Stomach (tissue), 9 donors: Measurements from ENCODE around the gene TRANK1. TPM values are rescaled to one million over a fixed set of nuclear protein-coding genes. Genes with fewer than 3 reads are reported as not detected.
A peak's percentile ranks its signal among the peaks of the same experiment; 100 is the strongest.

Experiments used
- DNase-seq, 2 donors: peaks; one replicate each; pipeline versions ENCODE4 v3.0.0 to v3.0.0-alpha.2; 2013 to 2019
- H3K27ac ChIP-seq, 5 donors: fragments of 200-600 bp in 4 of 5; sonication (generic) in 4 of 5; one replicate each; pipeline ENCODE4 v1.5.1; 2013 to 2019; ENCODE audit warnings: mild to moderate bottlenecking in 1 of 5, moderate library complexity in 1 of 5
- H3K27me3 ChIP-seq, 3 donors: fragments of 200-600 bp; sonication (generic); one replicate each; pipeline ENCODE4 v1.5.1; 2017 to 2019; ENCODE audit warnings: mixed run types in 1 of 3
- H3K36me3 ChIP-seq, 4 donors: fragments of 200-600 bp; sonication (generic); 1 replicate in 3 of 4; 2 replicates in 1 of 4; pipeline ENCODE4 v1.5.1; 2016 to 2019
- H3K4me1 ChIP-seq, 4 donors: fragments of 200-600 bp; sonication (generic); one replicate each; pipeline ENCODE4 v1.5.1; 2016 to 2019
- H3K4me3 ChIP-seq, 4 donors: fragments of 200-600 bp; sonication (generic) in 3 of 4; one replicate each; pipeline ENCODE4 v1.5.1; 2016 to 2019; ENCODE audit warnings: mild to moderate bottlenecking in 1 of 4
- H3K9me3 ChIP-seq, 4 donors: fragments of 200-600 bp; sonication (generic); one replicate each; pipeline ENCODE4 v1.5.1; 2016 to 2019
- CTCF ChIP-seq, 7 experiments: fragments of 450-650 bp in 4 of 7; fragments of 200-600 bp in 3 of 7; sonication (generic) in 3 of 7; IDR thresholded peaks; one replicate each; pipeline ENCODE4 v1.5.1; 2016 to 2019; ENCODE audit warnings: antibody characterized with exemption in 7 of 7, control low read depth in 2 of 7, mild to moderate bottlenecking in 1 of 7
- EP300 ChIP-seq: sonication (generic); formaldehyde crosslinking; IDR thresholded peaks from one replicate; pipeline ENCODE4 v1.6.1; 2017; ENCODE audit warnings: antibody characterized with exemption
- POLR2A ChIP-seq, 4 donors: fragments of 450-650 bp; IDR thresholded peaks; one replicate each; pipeline ENCODE4 v1.6.1; 2016; ENCODE audit warnings: antibody characterized with exemption in 4 of 4, control low read depth in 2 of 4, mild to moderate bottlenecking in 1 of 4, moderate library complexity in 1 of 4
- POLR2AphosphoS5 ChIP-seq, 3 donors: sonication (generic); formaldehyde crosslinking; IDR thresholded peaks; one replicate each; pipeline ENCODE4 v1.6.1; 2016; ENCODE audit warnings: antibody characterized with exemption in 3 of 3
- WGBS, 5 donors: extraction: QIAGEN DNeasy Blood & Tissue Kit in 3 of 5; methylation state at CpG; one replicate each; pipeline versions ENCODE4 v1.1.5 to v1.1.7; 2013 to 2018; 5-methylcytosine and 5-hydroxymethylcytosine counted together
- intact Hi-C: fragments of 100-400 bp; cut with DNase I; formaldehyde crosslinking; loops from one replicate; pipeline ENCODE4 v1.15.1; 2023; ENCODE audit warnings: low total_unique reads
- polyA plus RNA-seq, 3 donors: library from polyadenylated mRNA; stranded (reverse); fragments of 200-250 nt; gene quantifications; one replicate each; pipeline ENCODE4 v1.2.3, GENCODE V29; 2013
- total RNA-seq, 5 donors: library from RNA; depleted of rRNA; stranded (reverse); fragments of >200 nt; gene quantifications; one replicate each; pipeline versions ENCODE4 v1.1.0 to v1.2.3, GENCODE V29; 2014 to 2016
- donor health status: healthy with polysubstance abuse.
- donor health status: Bipolar disorder and iron deficiency.
- donor health status: healthy.

Gene TRANK1
- total and polyA plus RNA-seq, 8 donors: 1.2 to 27.2 (median 6.4) TPM

GRCh38 chr3:36919439-36920160 lies 25.3 kb downstream of the TRANK1 start:
- H3K4me3 ChIP-seq: no peak overlapping the region
- no peak for TF ChIP-seq CTCF (IDR thresholded peaks at IDR 0.05)
- TF ChIP-seq POLR2A (IDR thresholded peaks at IDR 0.05): no peak
- no peak for TF ChIP-seq EP300
- TF ChIP-seq POLR2AphosphoS5 (IDR thresholded peaks at IDR 0.05): no peak
- peaks cover 0 to 14% (median 5%) of the 10 kb centered on the region in 4 donors for H3K9me3 ChIP-seq
- 49 to 70% (median 62%) methylated on average over 4 of the region's 4 CpGs for WGBS, 5 donors
- no peaks in the 10 kb centered on the region for H3K36me3 ChIP-seq
- DNase-seq: peak in 1 of 2 donors; percentile 60
- H3K27me3 ChIP-seq: no peaks in the 10 kb centered on the region
- peaks cover 0 to 24% (median 0%) of the 10 kb centered on the region in 4 donors for H3K4me1 ChIP-seq
- intact Hi-C loops: no loop called here
- peak overlapping the region in 2 of 5 donors; percentile 9 to 48 for H3K27ac ChIP-seq

GRCh38 chr3:36918050-36918449 lies 26.8 kb downstream of the TRANK1 start:
- DNase-seq: no peak
- peaks cover 0 to 22% (median 3%) of the 10 kb centered on the region in 4 donors for H3K4me1 ChIP-seq
- no peaks in the 10 kb centered on the region for H3K27me3 ChIP-seq
- TF ChIP-seq POLR2A (IDR thresholded peaks at IDR 0.05) (no peak), EP300 (no peak), CTCF (IDR thresholded peaks at IDR 0.05) (no peak), POLR2AphosphoS5 (IDR thresholded peaks at IDR 0.05) (no peak)
- intact Hi-C loops: no loop called here
- WGBS, 5 donors: 67 to 91% (median 74%) methylated on average over 2 of the region's 2 CpGs
- H3K9me3 ChIP-seq: peaks cover 0 to 14% (median 5%) of the 10 kb centered on the region in 4 donors
- no peak overlapping the region for H3K4me3 ChIP-seq
- peak overlapping the region in 1 of 5 donors; percentile 35 for H3K27ac ChIP-seq
- H3K36me3 ChIP-seq: no peaks in the 10 kb centered on the region

GRCh38 chr3:36911990-36912804 lies 32.7 kb downstream of the TRANK1 start:
- Histone ChIP-seq H3K36me3 (no peaks in the 10 kb centered on the region), H3K9me3 (no peaks in the 10 kb centered on the region), H3K27ac (peak overlapping the region; percentile 43 to 84 (median 54)), H3K4me1 (peaks cover 10 to 45% (median 30%) of the 10 kb centered on the region in 4 donors), H3K4me3 (peak overlapping the region in 1 of 4 donors; percentile 2), H3K27me3 (no peaks in the 10 kb centered on the region)
- WGBS, 5 donors: 31 to 40% (median 39%) methylated on average over 4 of the region's 4 CpGs
- peak in 1 of 2 donors; percentile 75 for DNase-seq
- TF ChIP-seq EP300: no peak
- TF ChIP-seq POLR2AphosphoS5 (IDR thresholded peaks at IDR 0.05): peak in 2 of 3 donors; percentile 46 to 69
- intact Hi-C loops: no loop called here

GRCh38 chr3:36909666-36910065 lies 35.2 kb downstream of the TRANK1 start:
- Histone ChIP-seq H3K4me1 (peaks cover 22 to 69% (median 40%) of the 10 kb centered on the region in 4 donors), H3K27me3 (no peaks in the 10 kb centered on the region), H3K9me3 (no peaks in the 10 kb centered on the region), H3K36me3 (no peaks in the 10 kb centered on the region), H3K27ac (peak overlapping the region in 1 of 5 donors; percentile 84), H3K4me3 (no peak overlapping the region)
- intact Hi-C loops: loop anchor here (10.0 kb wide), 1 partner anchor 45 kb away; no protein-coding TSS in a partner anchor
- TF ChIP-seq POLR2A (IDR thresholded peaks at IDR 0.05) (no peak), POLR2AphosphoS5 (IDR thresholded peaks at IDR 0.05) (no peak), CTCF (IDR thresholded peaks at IDR 0.05) (no peak), EP300 (no peak)
- DNase-seq: no peak
- WGBS, 5 donors: 60 to 77% (median 76%) methylated on average over 1 of the region's 1 CpG
